ENCODE results near the gene NECTIN1.

NECTIN1 gene

GRCh38 chr11:119637481-119637880, 91.5 kb downstream of the NECTIN1 start:
- no peak for DNase-seq

- DNase-seq: no peak
These were observed 93.2 kb downstream of the NECTIN1 start for GRCh38 chr11:119635776-119636175.

DNA sequence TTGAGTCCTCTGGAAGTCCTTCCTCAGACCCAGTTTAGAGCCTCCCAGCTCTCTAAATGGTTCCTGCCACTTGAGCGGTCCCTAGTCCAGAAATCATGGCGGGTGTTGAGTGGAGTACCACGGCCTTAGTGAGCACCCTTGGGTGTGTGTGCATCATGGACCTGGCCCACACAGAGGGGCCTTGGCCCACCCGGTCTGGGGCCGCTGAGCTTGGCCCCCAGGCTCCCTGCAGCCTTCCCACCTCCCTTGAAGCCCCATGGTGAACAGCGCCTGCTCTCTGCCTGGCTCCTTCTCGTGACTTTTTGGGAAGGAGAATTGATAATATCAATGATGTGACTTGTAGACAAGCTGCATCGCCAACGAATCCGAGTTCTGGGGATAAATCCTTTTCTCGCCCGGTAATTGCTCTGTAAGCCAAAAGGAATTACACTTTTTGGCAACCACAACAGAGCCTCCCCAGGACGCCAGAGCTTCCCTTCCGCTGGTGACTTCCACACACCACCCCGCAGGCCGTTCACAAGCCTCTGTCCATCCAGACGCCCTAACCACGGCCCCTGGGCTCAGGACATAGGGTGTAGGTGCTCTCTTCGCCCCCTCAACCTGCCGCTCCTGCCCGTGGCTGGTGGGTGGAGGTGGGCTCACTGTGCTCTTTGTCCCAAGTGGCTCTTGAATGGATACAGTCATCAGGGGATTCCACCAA, 93.8 kb downstream of the NECTIN1 start:
- DNase-seq: no peak

DNA sequence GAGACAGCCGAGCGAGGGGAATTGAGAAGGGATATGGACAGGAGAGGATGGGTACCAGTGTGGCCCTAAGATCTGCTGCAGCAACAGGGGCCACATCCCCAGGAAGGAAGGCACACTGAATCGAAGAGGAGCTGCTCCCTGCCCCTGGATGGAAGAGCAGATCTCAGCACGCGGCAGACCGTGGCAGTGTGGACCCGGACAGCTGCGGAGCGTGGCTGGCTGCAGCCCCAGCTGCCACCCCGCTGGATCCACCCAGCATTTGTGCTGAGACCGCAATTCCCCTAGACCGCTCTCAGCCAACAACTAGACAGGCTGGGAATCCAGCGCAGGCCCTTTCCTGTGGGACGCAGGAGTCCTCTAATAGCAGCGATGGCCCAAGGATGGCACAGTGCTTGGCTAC, 94.7 kb downstream of the NECTIN1 start:
- no peak for DNase-seq

- DNase-seq: no peak
These were observed 99.0 kb downstream of the NECTIN1 start for GRCh38 chr11:119629834-119630624.

- no peak for DNase-seq
These were observed 99.9 kb downstream of the NECTIN1 start for GRCh38 chr11:119629085-119629484.

DNA sequence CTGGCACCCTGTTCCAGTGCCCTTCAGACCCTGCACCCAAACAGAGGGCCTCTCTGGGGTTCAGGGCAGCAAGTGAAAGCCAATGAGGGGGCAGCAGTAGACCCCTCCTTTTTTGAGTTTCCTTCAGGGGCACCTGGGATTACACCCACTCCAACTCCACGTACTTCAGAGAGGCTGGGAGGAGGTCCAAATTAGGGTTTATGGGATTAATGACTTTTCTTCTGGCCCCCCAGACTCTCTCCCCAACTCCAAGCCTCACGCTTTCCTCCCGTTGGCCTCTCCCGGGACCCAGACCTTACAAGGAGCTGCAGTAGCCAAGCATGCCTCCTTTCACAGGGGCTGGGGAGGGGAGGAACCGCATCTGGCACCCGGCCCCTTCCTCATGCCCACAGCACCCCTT, 101.7 kb downstream of the NECTIN1 start:
- no peak for DNase-seq

DNA sequence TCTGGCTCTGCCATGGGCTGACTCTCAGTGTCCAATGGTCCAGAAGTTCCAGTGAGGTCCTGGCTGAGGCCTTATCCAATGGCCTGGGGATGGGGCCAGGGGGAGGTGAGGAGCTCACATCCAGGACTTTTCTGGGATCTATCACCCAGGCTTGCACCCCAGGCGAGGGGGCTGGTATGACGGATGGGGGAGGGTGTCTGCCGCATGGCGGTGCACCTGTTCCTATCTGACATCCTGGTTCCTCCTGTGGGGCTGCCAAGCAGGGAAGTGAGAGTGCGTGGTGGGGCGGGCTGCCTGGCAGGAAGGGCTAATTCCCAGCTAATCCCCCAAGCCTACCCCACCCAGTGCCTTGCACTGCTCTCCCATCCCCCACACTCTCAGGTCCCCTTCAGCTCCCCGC, 102.1 kb downstream of the NECTIN1 start:
- peak; percentile 22 for DNase-seq

DNA sequence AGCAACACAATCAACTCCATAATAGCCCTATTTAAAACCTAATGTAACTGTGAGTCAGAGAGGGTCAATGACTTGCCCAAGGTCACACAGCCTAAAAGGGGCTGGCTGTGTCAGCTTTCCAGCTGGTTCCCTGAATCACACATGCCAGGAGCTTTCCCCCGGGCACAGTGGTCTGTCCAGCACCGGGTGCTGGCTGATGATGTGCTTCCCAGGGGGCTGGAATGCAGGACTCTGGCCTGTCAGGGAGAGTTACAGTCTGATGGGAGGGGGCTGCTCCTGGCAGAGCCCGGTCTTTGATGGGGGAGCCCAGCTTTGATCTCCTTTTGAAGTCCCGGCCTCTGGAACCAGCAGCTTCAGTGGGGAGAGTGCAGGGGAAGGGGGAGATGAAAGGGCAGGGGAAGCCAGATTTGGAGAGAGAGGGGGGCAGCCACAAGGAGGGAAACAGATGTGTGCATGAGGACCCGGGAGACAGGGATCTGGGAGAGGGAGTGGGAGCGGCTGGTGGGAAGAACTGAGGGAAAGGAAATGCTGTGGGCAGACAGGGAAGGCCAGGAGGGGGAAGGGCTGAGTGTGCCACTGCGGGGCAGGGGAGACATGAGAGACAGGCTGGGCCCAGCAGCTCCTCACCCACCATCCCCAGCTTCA, 102.7 kb downstream of the NECTIN1 start:
- DNase-seq: peak; percentile 25

DNA sequence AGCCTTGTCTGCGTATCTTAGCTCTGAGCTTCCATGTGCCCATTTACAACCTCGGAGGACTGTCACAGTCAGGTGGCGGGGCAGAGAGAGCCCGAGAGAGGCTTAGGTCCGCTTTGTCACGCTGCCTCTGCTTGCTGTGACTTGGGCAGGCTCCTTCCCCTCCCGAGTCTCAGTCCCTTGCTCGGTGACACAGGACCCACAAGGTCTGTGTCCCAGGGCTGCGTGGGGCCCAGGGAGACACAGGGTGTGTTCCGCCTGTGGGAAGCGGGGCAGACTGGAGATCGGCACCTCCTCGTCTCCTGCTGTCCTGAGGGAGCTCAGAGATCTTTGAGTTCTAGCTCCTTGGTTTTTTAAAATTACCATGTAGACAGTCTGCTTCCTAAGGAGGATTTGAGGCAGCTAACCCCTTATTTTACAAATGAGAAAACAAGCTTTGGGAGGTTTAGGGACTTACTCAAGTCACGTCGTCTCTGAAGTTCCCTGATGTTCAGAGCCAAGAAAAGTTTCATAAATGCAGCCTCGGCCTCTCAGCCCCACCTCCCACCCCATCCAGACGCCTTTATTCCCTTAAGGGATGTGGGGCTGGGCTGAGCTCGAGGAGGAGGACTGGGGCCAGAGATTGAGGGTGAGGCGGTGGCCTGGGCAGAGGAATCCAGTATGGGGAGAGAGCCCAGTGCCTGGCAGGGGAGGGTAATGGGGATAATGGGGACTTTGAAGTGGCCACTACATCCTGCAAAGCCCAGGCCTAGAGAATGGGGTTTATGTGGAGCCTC, 103.6 kb downstream of the NECTIN1 start:
- DNase-seq: no peak

DNA sequence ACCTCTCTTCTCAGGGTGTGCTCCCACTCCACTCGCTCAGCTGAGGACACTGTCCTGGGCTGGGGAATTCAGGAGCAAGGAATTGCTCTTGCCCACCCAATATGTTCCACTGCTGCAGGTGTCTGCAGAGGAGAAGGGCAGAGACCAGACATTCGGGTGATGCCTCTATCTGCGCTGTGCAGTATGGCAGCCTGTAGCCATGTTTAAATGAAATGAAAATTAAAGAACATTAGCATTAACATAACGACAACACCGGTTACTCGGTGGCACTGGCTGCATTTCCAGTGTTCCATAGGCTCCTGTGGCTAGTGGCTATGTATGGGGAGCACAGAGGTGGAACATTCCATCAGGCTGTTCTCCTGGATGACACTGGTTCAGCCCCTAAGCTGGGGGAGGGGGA, 104.4 kb downstream of the NECTIN1 start:
- no peak for DNase-seq

DNA sequence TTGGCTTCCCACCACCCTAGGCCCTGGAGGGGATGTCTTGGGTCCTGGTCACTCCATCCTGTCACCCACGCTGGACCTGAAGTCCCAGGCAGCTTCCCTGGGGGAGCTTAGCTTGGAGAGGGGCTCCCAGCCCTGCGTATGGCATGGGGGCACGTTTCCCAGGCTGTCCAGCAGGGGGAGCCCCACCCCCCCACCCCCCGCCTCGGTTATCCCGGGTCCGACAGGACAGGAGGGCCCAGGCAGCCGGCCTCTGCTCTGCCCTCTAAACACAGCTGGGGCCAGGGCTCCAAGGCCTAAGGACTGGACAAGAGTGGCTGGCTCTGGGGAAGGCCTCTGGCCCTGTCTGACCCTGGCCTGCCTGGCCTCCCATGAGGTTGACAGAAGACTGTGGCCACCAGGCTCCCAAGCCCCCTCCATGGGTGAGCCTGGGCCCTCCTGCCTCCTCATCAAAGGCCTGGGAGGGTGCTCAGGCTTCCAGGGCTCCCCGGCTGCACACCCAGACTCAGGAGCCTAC, 104.8 kb downstream of the NECTIN1 start:
- DNase-seq: peak; percentile 15

DNA sequence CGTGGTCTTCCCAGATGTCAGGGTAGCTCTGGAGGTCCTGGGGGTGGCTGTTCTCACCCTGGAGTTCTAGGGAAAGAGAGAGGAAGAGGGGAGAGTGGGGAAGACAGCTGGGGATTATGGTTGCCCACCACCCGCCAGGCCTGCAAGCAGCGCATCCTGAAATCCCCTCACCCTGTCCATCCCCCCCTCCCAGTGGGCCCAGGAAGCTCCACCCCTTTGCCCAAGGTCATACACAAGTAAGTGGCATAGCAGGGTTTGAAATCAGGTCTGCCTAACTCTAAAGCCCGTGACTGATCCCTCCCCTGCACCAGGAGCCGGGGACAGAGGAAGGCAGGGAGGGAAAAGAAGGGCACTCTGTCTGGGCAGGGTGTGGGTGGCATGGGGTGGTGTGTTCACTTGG, 105.3 kb downstream of the NECTIN1 start:
- DNase-seq: no peak

DNA sequence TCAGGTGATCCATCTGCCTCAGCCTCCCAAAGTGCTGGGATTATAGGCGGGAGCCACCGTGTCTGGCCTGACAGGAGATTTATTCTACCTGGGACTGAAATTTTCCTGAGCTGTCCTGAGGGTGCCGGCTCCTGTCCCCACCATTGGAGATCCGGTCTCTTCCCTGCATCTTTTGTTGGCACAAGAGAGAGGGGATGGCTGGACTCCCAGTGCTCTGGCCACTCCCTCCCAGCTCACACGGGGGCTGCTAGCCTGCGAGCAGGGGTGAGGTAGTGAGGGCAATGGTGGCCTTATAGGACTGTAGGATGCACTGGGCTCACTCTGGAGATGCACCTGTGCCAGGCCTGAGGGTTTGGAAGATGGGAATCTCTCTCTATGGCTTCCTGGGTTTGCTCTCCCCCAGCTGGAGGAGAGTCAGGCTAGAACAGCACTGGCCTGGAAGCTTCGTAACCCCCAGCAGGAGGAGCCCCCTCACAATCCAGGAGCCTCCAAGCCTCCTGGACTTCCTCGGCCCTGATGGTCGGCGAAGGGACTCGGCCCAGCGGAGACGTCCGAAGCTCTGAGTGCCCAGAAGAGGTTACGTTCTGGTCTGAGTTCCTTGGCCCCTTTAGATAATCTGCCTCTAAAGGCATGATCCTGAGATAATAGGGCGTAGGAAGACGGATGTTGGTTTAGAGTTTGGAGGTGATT, 106.4 kb downstream of the NECTIN1 start:
- no peak for DNase-seq

DNA sequence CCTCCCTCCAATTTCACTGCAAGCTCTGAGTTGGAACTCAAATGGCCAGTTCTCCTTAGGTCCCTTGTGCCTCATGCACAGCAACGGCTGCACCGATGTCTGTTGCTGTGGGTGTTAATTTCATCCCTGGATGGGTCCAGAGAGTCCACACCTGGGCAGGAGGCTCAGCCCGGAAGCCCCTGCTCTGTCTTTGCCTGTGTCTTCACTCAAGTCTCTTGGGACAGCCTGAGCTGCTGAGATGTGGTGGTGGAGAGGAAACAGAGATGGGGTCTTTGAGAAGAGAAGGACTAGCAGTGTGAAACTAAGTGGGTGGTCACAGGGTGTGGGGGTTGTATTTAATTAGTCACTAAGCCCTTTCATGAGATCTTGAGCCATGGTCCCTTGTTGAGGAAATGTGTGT, 109.3 kb downstream of the NECTIN1 start:
- peak; percentile 17 for DNase-seq

DNA sequence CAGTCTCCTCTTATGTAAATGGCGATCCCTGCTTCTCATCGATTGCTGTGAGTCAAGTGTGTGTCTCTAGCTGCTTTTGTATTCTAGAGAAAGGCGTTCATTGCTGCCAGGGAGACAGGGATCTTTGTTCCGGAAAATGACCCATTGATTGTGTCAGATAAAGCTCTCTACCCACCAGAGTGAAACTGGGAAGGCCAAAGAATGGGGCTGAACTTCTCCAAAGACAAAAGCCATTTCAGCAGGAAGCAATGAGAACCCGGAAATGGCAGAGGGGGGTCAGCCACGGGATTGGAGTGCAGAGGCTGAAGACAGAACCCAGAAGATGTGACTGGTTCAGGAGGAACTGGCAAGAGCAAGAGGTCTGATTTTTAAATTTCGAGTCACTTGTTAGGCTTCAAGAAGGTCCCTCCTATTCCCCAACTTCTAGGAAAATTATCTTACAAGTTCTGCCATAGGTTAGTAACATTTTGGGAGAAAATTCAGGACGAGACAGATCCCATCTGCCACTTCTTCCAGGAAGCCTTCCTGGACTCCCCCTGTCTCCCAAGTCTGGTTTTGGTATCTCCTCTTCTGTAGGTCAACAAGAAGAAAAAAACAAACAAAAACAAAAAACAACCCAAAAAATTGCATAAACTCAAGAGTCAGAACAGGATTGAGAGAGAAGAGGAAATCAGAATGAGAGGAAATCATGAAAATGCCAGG, 110.6 kb downstream of the NECTIN1 start:
- peak; percentile 37 for DNase-seq

- peak; percentile 28 for DNase-seq
These were observed 111.7 kb downstream of the NECTIN1 start for GRCh38 chr11:119617340-119617713.

DNA sequence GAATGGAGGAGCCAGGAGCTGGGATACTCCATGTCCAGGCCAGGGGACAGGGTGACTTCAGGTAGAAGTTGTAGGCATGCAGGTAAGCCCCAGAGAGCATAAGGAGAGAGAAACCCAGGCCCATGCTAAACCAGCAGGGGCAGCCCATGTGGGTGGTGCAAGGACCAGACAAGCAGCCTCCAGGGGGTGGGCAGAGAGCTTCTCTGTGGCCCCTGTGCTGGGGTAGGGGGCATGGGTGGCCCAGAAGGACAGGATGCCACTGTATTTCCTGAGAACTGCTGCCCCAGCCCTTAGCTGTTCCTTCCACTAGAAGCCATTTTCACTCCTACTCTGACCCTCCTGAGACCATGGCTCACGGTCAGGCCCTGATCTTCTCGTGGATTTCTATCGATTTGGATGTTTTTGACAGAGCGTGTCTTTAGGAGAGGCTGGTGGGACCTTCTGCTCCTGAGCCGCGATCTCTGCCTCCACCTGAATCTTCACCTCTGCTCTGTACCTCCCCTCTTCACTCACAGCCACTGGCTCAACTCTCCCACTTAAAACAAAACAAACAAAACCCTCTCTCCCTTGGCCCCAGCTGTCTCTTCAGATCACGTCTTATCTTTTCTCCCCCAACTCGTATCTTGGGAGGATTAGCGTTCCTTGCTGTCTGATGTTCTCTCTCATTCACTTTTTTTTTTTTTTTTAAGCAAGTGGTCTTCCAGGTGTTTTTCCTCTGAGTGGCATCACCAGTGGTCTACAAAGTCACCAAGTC, 112.2 kb downstream of the NECTIN1 start:
- DNase-seq: no peak

GRCh38 chr11:119615882-119616196, 113.2 kb downstream of the NECTIN1 start:
- no peak for DNase-seq

DNA sequence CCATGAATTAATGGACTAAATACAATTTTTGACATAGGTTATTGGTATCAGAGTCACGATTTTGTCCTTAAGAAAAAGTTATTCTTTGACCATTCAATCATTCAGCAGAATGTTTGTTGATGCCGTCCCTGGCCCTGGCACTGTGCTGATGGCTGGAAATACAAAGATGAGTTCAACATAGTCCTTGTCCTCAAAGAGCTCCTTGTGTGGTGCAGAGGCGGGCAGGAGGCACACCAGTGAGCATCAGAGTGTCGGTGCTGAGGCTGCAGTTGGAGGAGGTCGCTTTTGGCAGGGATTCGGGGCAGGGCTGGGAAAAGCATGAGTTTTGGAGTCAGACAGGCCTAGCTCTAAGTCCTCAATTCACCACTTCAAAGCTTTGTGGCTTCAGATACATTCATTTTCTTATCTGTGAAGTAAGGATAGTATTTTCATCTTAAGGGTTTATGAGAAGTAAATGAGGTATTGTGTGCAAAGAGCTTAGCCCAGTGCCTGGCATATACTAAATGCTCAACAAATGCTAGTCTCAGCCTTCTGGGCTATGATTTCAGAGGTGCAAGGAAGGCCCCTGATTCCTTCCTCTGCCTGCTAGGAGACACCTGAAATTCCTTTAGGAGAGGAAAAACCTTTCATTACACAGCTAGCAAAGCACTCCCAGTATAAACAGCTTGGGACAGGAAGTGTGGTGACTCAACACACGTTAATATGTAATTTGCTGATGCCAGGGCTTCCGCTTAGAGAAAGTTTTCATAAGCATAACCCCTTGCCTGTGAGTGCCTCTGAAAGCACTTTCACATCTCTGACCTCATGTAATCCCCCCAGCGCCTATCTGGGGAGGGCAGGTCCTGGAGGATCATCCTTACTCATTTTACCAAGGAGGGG, 113.8 kb downstream of the NECTIN1 start:
- DNase-seq: peak; percentile 19
